Medulla oblongata (tissue), 1 donor: ENCODE measurements around the gene IL1R2.

Experiments
- DNase-seq: peaks from one replicate; pipeline ENCODE4 v3.0.0-alpha.2; 2015; ENCODE audit errors: extremely low spot score

Gene IL1R2

DNA sequence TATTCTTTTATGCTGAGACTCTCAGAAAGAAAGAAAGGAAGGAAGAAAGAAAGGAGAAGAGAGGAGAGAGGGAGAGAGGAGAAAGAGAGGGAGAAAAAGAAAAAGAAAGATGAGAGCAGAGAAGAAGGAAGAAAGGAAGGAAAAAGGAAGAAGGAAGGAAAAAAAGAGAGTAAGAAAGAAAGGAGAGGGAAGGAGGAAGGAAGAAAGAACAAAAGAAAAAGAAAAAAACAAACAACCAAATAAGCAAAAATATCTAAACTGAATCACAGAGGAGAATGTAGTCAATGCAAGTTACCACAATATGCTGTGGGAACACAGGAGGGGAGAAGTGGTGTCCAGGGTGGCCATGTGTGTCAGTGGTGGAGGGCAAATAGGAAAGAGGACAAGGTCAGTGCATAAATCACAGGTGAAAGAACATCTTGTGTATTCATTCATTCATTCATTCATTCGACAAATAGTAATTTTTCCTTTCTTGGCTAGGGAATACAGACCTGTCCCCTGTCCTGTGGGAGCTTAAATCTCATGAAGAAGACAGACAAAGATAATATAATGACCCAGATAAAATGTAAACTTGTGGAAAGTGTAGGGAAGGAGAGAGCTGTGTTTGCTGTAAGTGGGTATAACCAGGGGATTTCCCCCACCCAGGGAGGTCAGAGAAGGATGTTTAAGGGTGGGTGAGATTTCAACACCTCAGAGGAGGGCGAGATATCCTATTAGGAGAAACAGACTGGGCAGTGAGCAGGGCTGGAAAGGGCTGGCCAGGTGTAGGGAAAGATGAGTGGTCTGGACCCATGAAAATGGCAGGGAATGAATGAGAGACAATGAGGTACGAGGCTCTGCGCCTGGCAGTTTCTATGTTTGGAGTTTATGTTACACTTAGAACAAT is 50.7 kb downstream of the IL1R2 start:
- DNase-seq: no peak

DNA sequence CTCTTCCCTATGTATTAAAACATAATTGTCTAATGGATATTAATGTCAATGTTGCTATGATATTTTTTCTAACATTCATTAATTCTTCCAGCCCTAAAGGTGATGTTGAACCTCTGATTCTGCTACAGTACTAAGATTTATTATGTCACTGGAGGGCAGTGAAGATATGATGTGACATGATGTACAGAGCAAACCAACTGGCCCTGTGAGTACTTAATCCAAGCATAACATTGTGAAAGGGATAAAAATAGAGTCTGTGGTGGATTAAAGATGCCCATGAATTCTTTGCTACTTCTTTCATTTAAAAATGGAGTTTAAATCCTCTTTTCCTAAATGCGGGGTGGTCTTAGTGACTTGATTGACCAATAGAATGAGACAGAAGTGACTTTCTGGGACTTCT is 51.8 kb downstream of the IL1R2 start:
- DNase-seq: no peak

DNA sequence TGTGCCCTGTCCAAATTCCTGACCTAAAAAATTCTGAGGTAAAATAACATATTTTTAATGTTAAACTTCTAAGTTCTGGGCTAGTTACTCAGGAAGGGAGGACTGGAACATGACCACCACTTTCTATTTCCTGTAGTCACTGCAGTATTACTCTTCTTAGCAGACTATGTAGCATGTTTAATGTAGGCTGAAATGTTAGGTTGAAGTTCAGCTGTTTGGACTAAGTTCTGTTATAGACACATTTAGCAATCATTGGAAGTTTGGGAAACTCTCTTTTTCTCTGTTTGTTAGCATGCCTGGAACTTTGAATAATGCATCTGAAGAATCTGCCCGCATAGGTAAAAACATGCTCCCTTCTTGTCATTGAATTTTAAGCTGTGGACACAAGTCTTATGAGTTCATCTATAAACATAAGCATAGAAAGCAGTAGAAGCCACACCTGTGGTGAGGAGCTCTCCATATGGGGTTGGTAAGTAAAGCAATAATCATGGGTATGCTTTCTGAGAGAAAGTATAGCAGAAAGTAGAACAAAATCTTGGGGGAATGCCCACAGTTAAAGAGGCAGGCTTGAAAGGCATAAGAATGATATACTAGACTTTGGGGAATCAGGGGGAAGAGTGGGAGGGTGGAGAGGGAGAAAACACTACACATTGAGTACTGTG is 52.6 kb downstream of the IL1R2 start:
- DNase-seq: no peak

DNA sequence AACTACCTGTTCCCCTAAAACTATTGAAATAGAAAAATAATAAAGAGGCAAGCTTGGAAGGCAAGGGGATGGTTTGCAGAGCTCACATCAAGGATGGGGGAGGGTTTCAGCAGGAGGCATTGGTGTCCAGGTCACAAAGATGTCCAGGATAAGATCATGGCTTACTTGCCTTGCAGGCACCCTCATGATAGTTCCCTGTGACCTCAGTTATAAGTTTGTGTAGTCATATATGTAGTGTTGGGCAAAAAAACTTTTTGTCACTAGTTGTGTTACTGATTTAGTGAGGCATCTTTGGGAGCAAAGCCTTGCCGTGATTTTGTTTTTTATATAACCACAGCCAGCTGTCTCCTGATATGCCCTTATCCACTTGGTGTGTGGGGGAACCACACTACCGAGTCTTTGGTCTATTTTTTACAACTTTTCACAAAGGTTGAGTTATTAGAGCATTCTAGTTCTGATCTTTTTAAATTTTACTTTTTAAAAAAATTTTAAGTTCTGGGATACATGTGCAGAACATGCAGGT is 53.3 kb downstream of the IL1R2 start:
- DNase-seq: no peak

DNA sequence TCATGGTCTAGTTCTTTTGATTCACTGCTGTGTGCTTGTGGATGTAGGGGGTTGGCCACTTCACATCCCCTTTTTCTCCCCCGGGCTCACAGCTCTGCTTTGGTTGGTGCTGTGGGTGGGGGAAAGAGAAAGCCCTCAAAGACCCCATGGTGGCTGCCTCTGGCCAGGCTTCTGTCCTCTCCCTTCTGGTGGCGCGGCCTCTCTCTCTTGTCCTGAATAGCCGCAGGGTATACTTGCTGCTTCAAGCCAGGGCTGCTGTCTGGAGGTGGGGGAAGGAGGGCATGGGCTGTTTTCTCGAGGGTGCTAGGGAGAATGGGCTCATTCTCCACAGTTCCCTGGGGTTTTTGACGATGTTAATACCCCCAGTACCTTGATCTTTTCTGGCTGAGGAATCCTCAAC is 53.9 kb downstream of the IL1R2 start:
- DNase-seq: no peak

DNA sequence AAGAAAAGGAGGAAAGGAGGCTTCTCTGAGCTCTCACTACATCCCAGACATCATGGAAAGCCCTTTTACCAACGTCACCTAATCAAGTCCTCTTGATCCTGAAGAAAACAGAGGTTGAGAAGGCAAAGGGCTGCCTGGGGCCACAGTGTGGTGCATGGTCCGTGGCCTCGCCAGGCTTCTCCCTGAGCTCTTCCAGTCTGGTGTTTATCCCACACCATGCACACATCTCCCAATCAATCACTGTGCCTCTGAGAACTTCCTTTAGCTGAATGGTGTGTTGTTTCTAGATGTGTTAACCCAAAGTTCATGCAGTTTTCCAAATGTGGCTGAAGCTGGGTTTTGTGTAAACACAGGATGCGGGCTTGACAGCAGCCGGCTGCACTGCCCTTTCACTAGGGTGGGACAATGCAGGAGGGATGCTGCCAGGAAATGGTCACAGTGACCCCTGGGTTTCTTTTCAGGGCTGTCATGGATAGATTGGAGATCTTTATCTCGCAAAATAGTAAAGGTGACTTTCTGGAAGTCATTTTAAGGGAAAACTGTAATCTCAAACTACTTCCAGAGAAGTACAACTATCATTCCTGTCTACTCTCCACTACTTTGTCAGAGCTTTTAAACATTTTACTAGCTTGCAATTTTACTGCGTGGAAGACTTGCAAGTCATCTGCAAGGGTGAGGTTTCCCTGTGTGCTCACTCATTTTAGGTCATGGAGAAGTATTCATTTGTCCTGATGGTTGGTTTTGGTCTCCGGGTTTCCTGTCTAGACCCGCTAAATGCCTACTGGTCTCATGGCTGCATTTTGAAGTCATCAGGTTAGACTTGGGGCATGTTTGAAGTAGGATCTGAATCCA is 54.6 kb downstream of the IL1R2 start:
- DNase-seq: no peak

DNA sequence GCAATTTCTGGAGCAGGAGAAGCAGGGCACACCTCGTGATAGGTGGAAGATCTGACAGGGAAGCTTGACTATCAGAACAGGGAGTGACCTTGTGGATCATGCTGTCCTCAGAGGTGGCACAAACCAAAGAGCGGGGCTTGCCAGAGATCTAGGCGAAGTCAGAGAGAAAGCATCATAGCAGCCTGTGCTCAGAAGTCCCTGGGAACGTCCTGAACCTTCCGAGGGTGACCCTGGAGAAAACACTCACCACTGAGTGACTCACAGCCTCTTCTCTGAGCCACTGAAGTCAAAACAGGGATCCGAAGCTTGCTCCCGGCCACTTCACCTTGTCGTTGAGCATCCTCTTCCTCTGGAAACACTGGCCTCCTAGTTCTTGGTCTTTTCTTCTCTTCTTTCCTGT is 56.7 kb downstream of the IL1R2 start:
- DNase-seq: no peak

DNA sequence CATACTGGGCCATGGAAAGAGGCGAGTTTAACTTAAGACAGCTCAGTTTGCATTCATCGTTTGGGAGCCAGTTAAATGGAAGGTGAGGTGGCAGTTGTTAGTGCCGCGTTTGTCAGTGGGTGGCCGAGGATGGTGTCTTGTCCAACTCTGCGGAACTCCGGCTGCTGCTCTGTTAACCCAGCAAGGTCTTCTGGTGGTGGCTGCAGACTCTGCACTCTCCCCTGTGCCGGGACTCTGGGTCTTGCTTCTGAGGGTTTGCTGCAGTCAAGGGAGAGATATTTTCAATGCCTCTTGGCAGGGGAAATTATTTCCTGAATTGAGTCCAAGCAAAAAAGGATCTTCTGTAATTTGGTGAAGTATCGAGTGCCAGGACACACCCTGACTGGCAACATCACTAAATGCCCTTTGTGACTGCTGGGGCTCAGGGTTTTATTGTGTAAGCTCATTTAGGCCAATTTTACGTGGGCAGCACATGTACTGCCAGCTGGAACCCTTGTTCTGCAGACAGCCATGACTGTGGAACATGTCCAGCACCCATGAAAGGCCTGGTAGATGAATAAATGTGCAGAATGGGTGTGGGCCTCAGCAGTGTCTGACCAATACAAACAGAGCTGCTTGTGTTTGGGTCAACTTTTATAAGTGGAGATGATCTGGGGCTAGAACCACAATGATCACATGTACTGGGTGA is 58.1 kb downstream of the IL1R2 start:
- DNase-seq: peak; percentile 55

DNA sequence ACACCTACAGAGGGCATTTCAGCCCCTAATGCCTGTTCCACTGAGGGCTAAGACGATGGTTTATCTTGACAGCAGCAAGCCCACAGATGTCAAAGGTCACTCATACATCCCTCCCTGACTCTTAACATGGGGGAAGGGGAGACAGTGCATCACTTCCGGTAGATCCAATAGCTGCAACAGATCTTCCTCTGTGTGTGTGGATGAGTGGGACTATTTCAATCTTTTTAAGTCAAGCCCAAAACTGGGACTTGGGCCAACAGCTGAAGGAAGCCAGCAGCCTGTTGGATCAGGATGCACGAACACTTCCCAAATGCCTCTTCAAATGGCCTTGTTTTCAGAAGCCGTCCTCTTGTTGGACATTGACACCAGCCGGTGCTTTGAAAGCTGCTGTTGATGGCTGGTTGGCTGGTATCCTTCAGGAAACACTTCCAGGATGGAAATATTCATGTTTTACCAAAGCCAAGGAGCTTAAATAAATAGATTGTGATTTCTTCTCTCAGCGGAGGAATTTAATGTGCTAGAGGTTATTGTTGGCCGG is 59.2 kb downstream of the IL1R2 start:
- DNase-seq: peak; percentile 81

DNA sequence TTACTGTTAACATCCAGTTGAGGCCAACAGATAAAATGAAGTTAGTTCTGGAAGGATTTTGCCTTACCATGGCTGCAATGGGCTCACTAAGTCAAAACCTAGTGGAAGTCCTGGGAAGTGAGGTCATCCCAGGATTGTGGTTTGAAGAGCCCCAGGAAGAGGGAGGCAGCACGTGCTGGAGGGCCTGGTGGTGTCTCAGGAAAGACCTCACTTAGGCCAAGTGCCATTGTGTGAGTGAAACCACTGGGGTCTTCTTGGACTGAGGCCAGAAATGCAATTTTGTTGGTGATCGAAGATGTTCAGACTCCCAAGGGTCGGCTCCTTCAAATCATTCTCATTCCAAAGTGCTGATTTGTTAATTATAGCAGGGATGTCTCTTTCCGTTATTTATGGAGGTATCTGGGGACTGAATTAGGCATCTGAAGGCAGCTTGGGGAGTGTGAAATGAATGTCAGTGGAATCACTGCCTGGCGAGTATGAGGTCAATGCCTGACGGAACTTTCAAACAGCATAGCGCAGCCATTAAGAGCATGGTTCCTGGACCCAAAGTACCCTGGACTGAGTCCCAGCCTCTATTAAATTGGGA is 60.0 kb downstream of the IL1R2 start:
- DNase-seq: no peak

DNA sequence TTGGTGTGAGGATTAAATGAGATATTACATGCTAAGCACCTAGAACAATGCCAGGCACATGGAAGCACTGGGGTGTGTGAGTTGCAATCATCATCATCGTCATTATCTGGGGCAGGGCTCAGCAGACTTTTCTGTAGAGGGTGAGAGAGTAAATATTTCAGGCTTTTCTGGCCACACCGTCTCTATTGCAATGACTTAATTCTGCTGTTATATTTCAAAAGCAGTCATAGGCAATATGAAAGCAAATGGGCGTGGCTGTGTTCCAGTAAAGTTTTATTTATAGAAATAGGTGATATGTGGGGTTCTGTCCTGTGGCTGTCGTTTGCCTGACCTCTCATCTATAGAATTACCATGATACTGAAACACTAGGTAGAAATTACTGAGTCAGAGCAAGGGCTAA is 60.6 kb downstream of the IL1R2 start:
- DNase-seq: no peak

DNA sequence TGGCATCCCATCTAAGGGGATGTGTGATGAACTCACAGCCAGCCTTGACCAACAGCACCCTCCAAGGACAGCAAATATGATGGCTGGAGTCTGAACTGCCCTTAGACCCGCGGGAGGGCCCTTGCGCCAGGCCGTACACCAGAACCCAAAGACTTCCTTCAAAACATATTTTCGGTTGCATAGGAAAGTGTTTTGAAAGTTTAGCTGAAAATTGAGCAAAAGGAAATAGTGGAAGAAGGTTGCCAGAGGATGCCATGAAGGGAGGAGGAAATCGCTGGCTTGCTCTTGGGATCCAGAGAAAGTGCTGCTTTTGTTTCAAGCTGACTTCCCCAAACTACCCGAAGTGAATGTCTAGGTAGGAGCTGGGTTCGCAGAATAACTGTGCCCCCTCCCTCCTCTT is 61.3 kb downstream of the IL1R2 start:
- DNase-seq: no peak

DNA sequence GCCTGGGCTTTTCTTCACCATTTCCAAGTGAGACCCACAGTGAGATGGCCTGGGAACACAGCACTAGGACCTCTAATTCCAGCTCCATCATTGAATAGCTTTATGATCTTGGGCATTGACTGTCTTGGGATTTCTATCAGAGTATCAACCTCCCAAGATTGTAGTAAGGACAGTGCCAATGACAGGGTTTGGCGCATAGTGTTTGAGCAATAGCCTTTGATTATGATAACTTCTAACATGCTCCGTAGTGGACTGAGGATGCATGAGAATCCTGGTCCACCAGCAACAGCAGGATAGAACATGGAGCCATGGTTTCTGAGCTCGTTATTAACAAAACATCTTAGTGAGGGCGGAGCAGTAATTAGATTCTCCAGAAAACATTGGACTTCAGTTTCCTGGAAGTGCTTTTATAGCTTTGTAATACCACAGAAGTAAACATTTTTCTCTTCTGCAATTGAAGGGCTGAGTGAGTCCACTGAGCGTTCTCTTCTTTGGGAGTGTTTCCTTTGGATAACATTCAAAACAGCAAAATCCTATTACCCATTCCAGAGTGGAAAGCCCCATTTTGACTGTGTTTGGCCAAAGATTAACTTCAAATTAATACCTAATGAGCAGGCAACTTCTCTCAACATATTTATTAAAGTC is 63.7 kb downstream of the IL1R2 start:
- no peak for DNase-seq

DNA sequence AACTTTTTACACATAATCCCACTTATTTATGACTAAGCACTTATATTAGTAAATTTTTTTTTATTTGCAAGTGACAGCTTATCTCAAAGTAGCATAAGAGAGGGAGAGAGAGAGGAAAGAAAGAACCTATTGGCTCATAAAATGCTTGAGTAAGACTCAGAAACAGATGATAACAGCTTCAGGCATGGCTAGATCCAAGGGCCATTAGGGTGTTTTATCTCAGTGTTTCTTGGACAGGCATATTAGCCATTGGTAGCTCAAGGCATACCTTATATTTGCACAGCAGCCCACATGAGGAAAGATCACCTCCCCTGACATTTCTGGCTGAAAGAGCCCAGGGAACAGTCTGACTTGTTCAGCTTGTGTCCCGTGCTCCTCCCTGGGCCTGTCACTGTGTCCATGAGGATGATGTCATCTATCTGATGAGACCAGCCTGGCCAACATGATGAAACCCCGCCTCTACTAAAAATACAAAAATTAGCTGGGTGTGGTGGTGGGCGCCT is 64.4 kb downstream of the IL1R2 start:
- DNase-seq: no peak

DNA sequence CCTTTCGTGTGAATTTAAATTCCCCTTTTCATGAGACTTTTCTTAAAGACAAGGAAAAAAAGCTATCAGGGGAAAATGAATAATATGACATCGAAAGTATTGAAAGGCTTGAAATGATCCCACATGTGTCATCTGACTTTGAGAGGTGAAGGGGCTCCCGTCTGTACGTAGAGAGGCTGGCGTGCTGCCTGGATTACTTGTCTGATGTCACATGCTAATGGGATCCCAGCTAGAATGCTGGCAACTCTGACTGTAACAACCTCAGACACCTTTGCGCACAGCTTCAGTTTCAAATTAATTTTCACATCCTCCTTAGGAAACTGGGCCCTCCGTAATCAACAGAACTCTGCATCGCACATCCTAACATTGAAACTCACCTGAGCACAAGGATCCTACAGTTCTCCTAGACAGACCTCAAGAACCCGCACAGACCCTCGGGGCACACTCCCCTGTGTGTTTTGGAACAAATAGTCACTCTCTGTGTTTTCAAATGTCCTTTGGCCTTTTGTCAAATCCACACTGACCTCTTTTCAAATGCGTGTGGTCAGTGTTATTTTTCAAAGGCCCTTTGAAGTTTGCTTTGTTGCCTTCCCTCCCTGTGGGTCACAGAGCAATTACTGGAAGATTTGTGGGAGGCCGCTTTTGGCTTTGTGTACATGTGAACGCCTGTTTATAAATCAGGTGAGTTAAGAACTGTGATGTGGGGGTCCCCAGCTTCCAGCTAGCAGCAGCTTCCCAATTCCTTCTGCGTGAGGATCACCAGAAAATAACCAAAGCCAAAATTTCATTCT is 65.9 kb downstream of the IL1R2 start:
- no peak for DNase-seq

DNA sequence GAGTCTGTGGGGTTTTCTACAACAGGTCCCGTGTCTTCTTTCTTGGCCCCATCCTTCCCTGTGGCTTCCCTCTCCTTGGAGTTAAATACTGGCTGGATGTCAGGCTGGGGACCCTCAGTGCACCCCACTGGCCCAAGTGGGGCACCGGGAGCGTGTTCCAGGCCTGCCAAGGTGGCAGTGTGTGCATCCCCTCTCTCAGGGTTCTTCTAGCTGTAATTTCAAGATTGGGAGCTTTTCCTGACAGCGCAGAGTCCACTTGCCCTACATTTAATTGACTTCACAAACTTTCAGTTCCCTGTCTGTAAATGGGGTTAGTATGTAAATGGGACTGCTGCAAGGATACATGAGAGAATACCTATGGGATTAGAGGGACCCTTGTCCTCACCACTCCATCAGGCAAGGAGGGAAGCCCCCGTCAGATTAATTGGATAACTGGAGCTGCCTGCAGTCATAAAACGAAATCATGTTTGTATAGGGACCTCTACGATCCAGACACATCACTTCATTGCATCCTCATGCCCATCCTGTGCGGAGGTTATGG is 66.6 kb downstream of the IL1R2 start:
- DNase-seq: no peak

DNA sequence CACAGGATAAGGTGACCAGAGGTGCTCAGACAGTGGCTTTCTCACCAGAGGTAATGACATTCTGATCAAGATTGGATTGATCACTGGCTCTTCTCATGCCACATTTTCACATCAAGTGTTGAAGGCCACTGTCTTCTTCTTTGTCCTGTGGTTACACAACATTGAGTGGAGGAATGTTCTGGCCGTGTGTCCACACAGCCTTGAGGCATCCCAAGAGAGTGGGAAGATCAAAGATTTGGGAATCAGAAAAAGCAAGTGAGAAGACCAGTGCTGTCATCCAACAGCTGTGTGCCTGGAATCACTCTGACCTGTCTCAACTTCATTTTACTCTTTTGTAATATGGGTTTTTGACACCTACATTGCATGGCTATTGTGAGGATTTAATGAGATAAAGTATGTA is 67.4 kb downstream of the IL1R2 start:
- DNase-seq: no peak

DNA sequence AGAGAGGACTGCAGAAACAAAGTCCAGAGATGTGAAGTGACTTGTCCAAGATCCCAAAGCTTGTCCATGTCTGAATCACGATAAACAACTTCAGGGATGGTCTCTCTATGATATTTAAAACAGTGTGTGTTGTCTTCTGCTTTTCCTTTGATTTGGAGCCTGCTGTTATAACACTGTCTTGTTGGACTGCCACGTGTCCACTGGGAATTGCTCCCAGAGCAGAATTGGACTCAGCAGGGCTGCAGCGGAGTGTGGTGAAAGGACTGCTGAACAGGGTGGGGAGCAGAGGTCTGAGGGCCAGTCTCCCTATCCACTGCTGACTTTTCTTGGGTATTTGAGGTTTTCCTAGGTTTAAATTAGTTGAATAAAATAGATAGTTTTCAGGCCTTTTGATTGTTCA is 68.3 kb downstream of the IL1R2 start:
- peak; percentile 63 for DNase-seq

DNA sequence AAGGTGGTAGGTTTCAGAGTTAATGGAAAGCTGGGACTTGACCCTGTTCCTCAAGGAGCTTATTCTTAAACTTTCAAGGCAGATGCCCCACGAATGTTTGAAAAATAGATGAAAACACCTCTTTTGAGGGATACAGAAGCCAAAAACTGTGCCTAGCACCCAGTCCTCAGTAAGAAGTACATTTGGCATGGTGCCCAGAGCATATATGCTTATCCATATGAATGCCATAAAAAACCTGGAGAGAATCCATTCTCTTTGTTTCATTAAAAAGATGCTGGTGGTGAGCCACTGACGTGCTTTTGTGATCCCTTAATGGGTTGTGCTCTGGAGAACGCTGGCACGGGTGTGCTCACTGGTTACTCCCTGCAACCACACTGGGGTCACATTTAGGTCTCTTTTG is 69.0 kb downstream of the IL1R2 start:
- no peak for DNase-seq
